Caco-2 (cell line): ENCODE measurements around the gene TBC1D2B. TPM values are rescaled to one million over a fixed set of nuclear protein-coding genes. Genes with fewer than 3 reads are reported as not detected.

ENCODE experiments used
- BruUV-seq: library from RNA; stranded (reverse); fragments of 400-500 nt; replicated peaks from 2 replicates; lab custom pipeline; 2021; lab: Mats Ljungman, UMichigan
- CTCF ChIA-PET: fragments of 300-600 bp; sonication (Branson Sonifier 250); formaldehyde crosslinking; loops from one replicate; lab custom pipeline; 2022; ENCODE audit warnings: antibody characterized with exemption; lab: Charles Lee
- POLR2A ChIA-PET: fragments of 300-600 bp; sonication (Branson Sonifier 250); formaldehyde crosslinking; loops from one replicate; lab custom pipeline; 2022; ENCODE audit warnings: antibody characterized with exemption; lab: Charles Lee
- DNase-seq, 2 experiments: peaks; one replicate each; pipeline versions ENCODE4 v3.0.0 to v3.0.0-alpha.2; 2020 to 2022
- H3K27me3 ChIP-seq: replicated peaks from 2 replicates; pipeline ENCODE4 v1.6.0; 2011; ENCODE audit warnings: low read length; ENCODE audit not compliant: control insufficient read depth, insufficient read depth
- H3K36me3 ChIP-seq: 2 replicates; pipeline ENCODE4 v1.5.1; 2011; ENCODE audit warnings: low read length; ENCODE audit not compliant: control insufficient read depth, insufficient read depth
- H3K4me1 ChIP-seq: fragments of 250-450 bp; sonication (Bioruptor Pico); 2 replicates; pipeline ENCODE4 v1.5.1; 2020; ENCODE audit warnings: mild to moderate bottlenecking
- H3K4me3 ChIP-seq: 2 replicates; pipeline ENCODE4 v1.5.1; 2011; ENCODE audit warnings: low read depth, mild to moderate bottlenecking, control low read depth, low read length
- H3K9me3 ChIP-seq: fragments of 250-450 bp; sonication (Bioruptor Pico); 2 replicates; pipeline ENCODE4 v1.5.1; 2020; ENCODE audit warnings: mild to moderate bottlenecking, moderate library complexity
- H3K27ac Mint-ChIP-seq: one replicate; pipeline ENCODE4 v1.8.0; 2022; ENCODE audit warnings: mixed read lengths; ENCODE audit not compliant: unreplicated experiment
- H3K27me3 Mint-ChIP-seq: one replicate; pipeline ENCODE4 v1.8.0; 2022; ENCODE audit warnings: mixed read lengths; ENCODE audit not compliant: insufficient read depth, unreplicated experiment
- H3K36me3 Mint-ChIP-seq: one replicate; pipeline ENCODE4 v1.8.0; 2022; ENCODE audit warnings: mild to moderate bottlenecking, mixed read lengths; ENCODE audit not compliant: insufficient read depth, unreplicated experiment
- H3K4me1 Mint-ChIP-seq: one replicate; pipeline ENCODE4 v1.8.0; 2022; ENCODE audit warnings: low read depth, mixed read lengths; ENCODE audit not compliant: unreplicated experiment
- H3K4me3 Mint-ChIP-seq: one replicate; pipeline ENCODE4 v1.8.0; 2022; ENCODE audit warnings: mild to moderate bottlenecking, moderate library complexity, mixed read lengths; ENCODE audit not compliant: unreplicated experiment
- H3K9me3 Mint-ChIP-seq: one replicate; pipeline ENCODE4 v1.8.0; 2022; ENCODE audit warnings: mixed read lengths; ENCODE audit not compliant: unreplicated experiment
- CTCF ChIP-seq, 2 experiments: fragments of 200-600 bp in 1 of 2; IDR thresholded peaks; 1 replicate in 1 of 2; 2 replicates in 1 of 2; pipeline versions ENCODE4 v1.5.1 to v1.8.0; 2011 to 2022; ENCODE audit warnings: antibody characterized with exemption in 1 of 2, control low read depth in 1 of 2, inconsistent platforms in 1 of 2, low read depth in 1 of 2, low read length in 1 of 2, mild to moderate bottlenecking in 1 of 2, moderate library complexity in 1 of 2; ENCODE audit not compliant: insufficient read depth in 1 of 2, severe bottlenecking in 1 of 2, unreplicated experiment in 1 of 2
- intact Hi-C: fragments of 100-400 bp; cut with micrococcal nuclease; formaldehyde crosslinking; loops from one replicate; pipeline ENCODE4 v1.10.0; 2022; ENCODE audit not compliant: unreplicated experiment
- total RNA-seq: library from RNA; stranded (reverse); gene quantifications from 2 replicates; pipeline ENCODE4 v1.2.3, GENCODE V29; 2022

TBC1D2B gene
- total RNA-seq, 1 experiment from 2014 or later, result 18.3 TPM

DNA sequence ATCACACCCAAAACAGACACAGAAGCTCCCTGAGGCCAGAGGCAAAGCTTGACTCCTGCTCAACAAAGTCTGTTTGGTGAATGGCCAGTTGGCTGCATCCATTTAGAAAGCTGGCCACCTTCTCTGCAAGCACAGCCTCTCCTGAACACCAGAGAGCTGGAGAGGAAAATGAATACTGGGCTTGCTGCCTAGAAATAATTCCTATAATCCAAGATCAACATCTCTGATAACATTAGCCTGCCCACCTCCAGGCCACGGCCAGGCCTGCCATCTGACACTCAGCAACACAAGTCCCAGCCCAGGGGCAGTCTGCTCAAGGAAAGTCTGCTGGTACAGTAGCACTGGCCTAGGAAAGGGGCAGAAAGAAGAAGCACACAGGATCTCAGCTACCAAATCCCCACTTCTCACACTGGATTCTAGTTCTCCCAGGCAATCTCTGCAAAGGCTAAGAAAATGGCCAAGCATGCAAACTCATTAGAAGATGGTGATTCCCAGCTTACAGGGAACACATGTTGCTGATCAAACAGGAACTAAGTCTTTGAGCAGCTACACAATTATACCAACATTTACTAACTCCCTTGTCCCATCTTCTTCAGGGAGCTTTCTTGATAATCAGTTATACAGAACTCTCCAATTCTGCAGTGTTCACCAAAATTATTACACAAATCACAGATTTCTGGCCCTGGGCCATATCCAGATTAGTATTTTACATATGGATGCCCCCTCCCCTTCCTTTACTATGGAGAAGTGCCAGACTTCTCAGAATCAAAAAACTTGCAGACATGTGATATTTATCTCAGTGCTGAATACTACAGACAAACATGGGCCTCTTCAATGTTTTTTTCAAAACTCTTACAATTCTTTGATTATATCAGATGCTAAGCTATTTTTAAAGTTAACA, 9.9 kb downstream of the TBC1D2B start:
- intact Hi-C loops, result no loop called here
- no peaks in the 10 kb centered on the region for H3K27me3 Mint-ChIP-seq
- no peaks in the 10 kb centered on the region for H3K36me3 Mint-ChIP-seq
- no peaks in the 10 kb centered on the region for H3K9me3 ChIP-seq
- H3K27me3 ChIP-seq, result no peaks in the 10 kb centered on the region
- no peak overlapping the region for H3K27ac Mint-ChIP-seq
- no peaks in the 10 kb centered on the region for H3K36me3 ChIP-seq
- peaks cover 8% of the 10 kb centered on the region for H3K4me1 Mint-ChIP-seq
- no peaks in the 10 kb centered on the region for H3K9me3 Mint-ChIP-seq
- no peak for DNase-seq
- no peak overlapping the region for H3K4me3 ChIP-seq
- CTCF ChIA-PET, result interaction anchor here (0.7 to 1.7 kb wide), 2 partner anchors 11 to 25 kb away, joined by 5 read pairs; partner anchors contain the start of gene SH2D7
- no peak overlapping the region for H3K4me3 Mint-ChIP-seq
- POLR2A ChIA-PET, result no interaction called here
- BruUV-seq, result no TSS peak
- no peak for TF ChIP-seq CTCF (IDR thresholded peaks at IDR 0.05; ENCODE audit: insufficient read depth in 1 of 2, low read depth in 1 of 2, low read length in 1 of 2, severe bottlenecking in 1 of 2, unreplicated experiment in 1 of 2)
- H3K4me1 ChIP-seq, result peaks cover 22% of the 10 kb centered on the region; the same call in 1 of the 2 replicates

DNA sequence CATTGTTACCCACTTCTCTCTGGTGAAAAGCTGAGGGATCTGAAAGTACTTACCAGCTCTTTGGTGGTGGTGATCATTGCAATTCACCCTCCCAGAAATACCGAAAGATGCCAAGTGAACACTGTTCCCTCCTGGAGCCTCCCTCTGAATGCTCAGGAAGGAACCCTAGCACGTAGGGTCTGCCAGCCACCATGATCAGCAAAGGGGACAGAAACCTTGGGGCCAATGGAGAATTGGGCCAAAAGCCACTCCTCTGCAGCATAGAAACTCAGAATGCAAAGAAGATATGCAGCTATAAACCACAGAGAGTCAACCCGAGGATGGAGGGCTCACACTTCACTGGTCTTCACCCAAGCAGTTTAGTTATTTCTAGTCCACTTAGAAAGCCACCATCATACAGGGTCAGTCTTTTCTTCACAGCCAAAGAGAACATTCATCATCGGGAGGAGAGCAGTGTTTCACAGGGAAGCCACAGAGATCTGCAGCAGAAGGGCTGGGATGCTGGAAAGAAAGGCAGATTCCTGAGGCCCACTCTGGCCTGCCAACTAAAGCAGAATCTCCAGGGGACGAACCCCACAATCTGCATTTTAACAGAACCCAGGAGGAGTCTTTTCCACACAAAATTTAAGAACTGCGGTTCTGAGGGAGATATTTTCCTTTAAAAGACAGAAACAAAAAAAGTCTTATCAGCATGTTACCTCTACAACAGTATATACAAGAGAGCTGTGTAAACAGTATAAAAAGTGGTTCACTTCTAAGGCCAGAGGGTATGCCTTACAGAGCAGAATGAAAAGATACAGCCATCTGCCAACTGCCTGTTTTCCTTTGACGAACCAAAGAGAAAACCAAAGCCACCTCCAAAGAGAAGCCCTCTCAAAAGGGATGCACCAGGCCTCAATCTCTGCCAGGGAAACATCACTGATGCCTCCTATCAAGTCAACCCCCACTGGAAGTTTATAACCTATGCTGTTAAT, 11.3 kb downstream of the TBC1D2B start:
- no peaks in the 10 kb centered on the region for H3K9me3 ChIP-seq
- Mint-ChIP-seq H3K36me3 (no peaks in the 10 kb centered on the region), H3K27me3 (no peaks in the 10 kb centered on the region), H3K4me3 (no peak overlapping the region), H3K9me3 (no peaks in the 10 kb centered on the region), H3K4me1 (peaks cover 6% of the 10 kb centered on the region), H3K27ac (no peak overlapping the region)
- no TSS peak for BruUV-seq
- ChIA-PET POLR2A (interaction anchor here (0.6 kb wide), 1 partner anchor 372 kb away, joined by 6 read pairs; no protein-coding TSS in a partner anchor), CTCF (interaction anchor here (0.6 to 1.7 kb wide), 4 partner anchors 10 to 176 kb away, joined by 3 to 5 read pairs (median 4); no protein-coding TSS in a partner anchor)
- H3K4me1 ChIP-seq, result peaks cover 22% of the 10 kb centered on the region; the same call in 1 of the 2 replicates
- DNase-seq, result no peak
- intact Hi-C loops, result no loop called here
- H3K4me3 ChIP-seq, result no peak overlapping the region
- H3K27me3 ChIP-seq, result no peaks in the 10 kb centered on the region
- H3K36me3 ChIP-seq, result no peaks in the 10 kb centered on the region
- TF ChIP-seq CTCF (IDR thresholded peaks at IDR 0.05; ENCODE audit: insufficient read depth in 1 of 2, low read depth in 1 of 2, low read length in 1 of 2, severe bottlenecking in 1 of 2, unreplicated experiment in 1 of 2), result no peak
